ENCODE data around the gene UBD.

Gene UBD

DNA sequence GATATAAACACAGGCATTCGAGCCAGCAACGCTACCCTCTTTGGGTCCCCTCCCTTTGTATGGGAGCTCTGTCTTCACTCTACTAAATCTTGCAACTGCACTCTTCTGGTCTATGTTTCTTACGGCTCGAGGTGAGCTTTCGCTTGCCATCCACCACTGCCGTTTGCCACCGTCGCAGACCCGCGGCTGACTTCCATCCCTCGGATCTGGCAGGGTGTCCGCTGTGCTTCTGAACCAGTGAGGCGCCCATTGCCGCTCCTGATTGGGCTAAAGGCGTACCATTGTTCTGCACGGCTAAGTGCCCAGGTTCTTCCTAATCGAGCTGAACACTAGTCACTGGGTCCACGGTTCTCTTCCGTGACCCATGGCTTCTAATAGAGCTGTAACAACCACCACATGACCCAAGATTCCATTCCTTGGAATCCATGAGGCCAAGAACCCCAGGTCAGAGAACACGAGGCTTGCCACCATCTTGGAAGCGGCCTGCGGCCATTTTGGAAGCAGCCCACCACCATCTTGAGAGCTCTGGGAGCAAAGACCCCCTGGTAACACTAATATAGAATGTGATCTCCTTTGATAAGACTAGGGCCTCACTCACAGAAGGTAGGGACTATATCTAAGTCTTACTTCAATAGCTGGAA is 973 bp downstream of the UBD start:
- DNase-seq = no peak

DNA sequence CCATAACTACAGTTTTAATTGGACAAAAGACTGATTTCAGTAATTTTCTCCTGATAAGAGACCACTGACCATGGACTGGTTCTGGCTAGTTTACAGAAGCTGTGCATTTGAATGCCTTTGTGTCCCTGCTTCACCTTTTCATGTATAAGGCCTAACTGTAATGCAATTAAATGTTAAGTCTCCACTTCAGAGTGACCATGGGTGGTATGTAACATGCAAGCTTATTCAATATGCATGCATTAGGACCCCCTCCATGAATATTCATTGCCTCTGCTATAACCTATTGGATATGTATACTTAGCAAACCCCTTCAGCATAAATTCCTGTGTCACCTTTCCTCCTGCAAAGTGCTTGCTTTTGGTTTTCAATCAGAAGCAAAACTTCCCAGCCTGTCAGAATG is 2.2 kb downstream of the UBD start:
- no peak for DNase-seq

DNA sequence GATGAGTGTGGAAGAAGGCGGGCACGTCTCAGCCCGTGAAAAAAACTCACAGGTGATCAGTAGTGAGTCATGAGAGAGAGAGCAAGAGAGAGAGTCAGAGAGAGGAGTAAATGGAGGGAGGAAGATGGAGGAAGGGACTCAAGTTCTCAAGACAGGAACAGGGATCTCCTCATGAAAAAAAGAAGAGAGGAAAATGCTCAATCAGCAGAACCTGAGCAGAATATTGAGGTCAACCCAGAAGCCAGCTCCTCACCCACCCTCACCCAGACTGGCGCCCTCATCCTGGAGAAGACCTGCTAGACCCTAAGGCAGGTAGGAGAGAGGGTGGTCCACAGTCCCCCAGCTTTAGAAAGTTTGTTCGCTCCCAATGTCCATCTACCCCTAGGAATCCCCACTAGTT is 4.8 kb downstream of the UBD start:
- no peak for DNase-seq

DNA sequence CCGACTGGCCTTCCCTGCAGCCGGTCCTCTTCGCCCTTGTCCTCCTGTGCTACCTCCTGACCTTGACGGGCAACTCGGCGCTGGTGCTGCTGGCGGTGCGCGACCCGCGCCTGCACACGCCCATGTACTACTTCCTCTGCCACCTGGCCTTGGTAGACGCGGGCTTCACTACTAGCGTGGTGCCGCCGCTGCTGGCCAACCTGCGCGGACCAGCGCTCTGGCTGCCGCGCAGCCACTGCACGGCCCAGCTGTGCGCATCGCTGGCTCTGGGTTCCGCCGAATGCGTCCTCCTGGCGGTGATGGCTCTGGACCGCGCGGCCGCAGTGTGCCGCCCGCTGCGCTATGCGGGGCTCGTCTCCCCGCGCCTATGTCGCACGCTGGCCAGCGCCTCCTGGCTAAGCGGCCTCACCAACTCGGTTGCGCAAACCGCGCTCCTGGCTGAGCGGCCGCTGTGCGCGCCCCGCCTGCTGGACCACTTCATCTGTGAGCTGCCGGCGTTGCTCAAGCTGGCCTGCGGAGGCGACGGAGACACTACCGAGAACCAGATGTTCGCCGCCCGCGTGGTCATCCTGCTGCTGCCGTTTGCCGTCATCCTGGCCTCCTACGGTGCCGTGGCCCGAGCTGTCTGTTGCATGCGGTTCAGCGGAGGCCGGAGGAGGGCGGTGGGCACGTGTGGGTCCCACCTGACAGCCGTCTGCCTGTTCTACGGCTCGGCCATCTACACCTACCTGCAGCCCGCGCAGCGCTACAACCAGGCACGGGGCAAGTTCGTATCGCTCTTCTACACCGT is 6.1 kb downstream of the UBD start:
- DNase-seq = peak; percentile 11

DNA sequence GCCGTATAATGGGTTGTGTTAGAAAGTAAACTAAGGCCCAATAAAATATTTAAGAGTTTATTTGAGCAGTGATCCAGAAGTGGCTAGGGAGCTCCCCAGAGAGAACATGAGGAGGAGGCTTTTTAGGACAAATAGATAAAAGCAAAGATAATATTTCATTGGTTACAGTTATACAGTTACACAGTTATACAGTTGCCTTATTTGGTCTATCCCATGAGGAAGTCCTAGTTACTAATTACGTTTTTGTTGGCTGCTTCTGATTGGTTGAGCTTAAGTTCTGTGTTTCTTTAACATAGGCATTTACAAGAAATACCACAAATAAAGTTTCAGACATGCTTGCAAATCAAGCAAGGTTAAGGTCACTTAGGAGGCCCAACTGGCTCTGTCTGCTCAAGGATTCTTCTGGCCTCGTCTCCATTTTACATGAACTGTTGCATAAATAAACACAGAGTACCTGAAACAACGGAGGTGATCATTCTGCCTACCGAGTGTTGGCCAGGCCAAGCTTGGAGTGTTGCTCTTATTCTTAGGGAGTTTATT is 7.0 kb downstream of the UBD start:
- no peak for DNase-seq

DNA sequence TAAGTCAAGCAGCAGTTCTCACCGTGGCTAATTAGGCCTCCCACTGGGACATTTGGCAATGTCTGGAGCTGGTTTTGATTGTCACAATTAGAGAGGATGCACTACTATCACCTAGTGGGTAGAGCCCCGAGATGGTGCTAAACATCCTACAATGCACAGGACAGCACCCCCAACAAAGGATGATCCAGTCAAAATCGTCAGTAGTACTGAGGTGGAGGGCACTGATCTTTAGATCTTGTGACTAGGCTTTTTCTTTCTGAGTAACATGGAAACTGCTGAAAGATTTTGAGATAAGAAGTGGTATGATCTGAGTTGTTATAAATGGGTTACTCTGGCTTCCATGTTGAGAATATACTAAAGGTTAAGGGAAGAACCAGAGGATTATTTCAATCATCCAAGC is 12.0 kb downstream of the UBD start:
- DNase-seq = no peak

DNA sequence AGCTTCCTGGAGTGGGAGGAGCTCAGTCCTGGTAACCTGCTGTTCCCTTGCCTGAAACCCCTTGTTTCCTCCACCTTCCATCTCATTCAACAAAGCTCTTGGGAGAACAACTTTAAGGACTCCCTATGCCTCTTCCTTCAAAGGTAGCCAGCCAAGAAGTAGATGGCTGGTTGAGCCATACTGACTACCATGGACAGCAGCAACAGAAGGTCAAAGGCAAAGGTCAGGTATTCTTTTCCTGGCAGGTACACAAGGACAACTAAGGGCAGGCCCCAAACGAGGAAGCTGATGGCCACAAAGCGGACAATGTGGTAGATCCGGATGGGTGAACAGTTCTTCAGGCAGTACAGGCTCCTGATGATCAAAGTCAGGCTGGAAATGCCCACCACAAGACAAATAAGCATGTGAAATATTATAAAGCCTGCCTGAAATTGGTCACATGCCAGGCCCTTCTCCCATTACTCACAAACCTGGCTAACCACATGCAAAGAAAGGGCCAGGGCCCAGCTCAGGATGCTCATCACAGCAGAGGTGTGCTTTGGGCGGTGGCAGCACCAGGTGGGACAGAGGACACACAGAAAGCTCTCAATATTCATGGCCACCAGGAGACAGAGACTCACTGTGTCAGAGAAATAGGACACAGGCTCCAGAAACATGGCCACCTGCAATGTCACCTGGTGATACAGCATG is 21.7 kb downstream of the UBD start:
- DNase-seq = no peak

DNA sequence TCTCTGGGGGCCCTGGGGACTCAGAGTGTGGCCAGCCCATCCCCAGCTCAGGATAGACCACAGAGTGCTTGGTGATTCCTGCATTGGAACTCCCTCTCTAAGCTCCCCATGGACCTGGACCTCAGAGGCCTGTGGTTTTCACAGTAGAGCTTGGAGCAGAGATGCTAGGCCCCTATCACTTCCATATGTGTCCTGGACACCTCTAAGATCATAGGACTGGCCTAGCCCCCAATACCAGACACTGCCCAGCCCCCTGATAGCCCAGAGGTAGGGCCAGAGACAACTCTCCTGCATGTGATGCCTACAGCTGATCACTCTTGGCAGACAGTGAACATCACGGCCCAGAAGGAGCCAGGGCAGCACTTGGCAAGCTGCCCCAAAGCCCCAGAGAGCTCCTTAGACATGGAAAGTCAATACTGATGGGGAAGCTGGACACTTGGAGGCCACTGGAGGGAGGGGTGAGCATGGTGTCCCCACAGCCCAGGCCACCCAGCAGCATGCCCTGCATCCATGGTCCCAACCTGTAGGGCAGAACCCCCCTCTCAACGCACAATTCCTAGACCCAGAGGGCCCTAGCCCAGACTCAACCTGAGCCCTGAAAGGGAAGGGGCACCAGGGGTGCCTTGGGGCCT is 27.1 kb downstream of the UBD start:
- no peak for DNase-seq

DNA sequence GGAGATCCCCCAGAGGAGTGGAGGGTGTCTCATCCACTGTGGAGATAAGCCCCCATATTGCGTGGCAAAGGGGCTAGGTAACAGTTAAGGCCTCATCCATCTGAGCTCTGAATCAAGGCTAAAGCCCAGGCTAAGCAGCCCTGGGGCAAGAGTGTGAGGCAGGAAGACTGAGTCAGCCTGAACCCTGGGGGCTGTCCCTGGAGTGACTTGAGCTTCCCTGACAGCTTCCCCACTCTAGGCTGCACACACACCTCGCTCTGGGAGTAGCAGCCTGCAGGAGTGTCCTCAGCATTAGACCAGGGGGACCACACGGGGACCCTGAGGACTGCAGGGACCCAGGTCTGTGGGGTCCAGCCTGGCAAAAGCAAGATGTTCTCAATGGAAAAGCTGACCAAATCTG is 27.9 kb downstream of the UBD start:
- no peak for DNase-seq

DNA sequence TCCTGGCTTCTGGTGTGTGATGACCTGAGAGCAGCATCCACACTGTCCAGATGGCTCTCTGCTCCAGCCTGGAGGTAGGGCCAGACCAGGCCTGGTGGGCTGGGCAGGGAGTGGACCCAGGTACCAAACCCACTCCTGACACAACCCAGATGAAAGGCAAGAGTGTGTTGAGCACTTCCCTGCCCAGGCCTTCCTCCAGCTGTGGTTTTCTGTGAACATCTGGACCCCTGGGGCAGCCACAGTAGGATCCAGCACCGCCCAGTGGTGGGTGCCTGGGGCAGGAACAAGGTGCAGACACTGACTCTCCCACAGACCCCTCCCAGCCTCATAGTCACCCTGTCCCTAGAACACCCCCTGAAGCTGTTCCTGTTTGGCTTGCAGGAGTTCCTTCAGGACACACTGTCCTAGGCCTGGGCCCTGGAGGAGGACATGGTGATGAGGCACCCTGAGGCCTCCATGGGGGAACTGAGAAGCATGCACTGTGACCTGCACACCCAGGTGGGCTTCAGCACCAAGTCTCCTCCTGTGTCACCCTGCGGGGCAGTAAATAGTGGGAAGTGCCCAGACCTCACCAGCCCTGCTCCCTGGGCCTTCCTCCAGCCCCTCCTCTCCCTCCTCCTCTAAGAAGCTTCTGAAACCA is 28.7 kb downstream of the UBD start:
- no peak for DNase-seq

DNA sequence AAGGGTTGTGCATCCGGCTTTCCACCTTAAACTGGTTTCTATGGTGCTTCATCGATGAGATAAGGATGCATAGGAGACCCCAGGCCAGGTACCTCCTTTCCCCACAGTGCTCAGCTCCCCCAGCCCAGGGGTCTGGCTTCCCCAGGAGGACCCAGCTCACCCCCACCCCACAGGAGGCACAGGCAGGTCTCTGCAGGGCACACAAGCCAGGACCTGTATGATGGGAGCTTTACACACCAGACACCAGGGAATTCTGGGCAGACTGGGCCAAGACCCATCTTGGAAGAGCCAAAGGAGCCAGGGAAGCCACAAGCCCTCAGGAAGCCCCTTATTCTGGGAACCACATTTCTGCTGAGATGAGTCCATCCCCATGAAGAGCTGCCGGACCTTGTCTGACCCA is 29.6 kb downstream of the UBD start:
- DNase-seq = no peak

DNA sequence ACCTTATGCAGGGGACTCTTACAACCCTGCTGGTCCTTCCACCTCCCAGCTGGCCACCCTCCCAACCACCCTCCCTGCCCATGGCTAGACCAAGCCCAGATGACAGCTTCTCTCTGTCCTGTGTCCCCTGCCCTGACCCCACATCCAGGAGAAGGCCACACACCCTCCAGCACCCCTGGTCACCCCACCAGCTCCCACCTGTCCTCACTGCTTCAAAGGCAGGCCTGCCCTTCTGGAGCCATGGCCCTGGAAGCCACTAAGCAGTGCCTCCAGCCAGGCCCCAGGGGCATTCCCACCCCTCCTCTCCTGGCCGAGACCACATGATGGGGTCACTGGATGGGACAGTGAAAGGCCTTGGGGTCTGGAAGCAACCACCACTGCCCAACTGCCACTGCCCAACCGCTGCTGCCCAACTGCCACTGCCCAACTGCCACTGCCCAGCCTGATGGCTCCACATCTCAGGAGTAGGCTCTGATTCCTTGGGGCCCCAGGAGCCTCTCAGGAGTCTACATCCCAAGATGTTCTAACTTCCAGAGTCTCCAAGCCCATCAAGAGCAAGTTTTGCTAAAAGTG is 30.5 kb downstream of the UBD start:
- DNase-seq = no peak

DNA sequence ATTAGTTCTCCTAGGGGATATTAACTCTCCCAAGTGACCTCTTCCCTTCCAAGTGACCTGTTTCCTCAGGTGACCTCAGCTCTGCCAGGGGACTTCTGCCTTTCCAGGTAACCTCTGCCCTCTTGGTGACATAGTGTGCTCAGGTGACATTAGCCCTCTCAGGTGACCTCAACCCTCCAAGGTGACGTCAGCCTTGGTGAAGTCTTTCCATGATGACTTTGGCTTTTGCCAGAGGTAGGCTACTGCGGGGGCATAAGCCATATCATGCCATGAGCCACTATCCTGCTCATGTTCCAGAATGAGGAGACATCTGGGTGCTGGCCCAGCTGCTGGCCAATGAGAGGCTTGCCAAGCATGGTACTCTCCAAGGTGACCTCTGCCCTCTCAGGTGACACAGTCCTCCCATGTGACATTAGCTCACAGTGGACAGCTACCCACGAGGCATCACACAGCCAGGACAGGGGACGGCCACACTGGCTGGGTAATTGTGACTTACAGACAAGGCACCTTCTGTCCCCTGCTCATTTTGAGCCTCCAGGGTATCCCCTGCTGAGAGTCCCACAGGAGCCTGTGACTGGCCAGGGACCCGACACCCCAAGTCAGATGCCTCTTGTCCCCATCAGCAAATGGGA is 31.1 kb downstream of the UBD start:
- no peak for DNase-seq

DNA sequence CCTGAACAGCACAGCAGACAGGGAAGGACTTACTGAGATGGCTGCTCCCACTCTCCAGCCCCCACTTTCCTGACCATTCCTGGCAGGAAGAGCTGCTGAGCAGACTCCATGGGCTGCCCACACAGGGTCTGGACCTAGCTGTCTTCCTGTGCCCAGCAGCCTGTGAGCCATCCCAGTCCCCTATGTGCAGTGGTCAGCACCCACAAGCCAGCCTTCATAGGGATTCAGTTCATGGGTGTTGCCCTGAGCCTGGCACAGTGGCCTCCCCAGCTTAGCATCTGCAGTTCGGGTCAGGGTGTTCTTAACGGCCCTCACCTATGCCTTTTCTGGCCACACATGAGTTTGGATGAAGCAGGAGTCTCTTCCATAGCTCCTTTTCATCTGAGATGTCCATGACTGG is 32.0 kb downstream of the UBD start:
- no peak for DNase-seq

DNA sequence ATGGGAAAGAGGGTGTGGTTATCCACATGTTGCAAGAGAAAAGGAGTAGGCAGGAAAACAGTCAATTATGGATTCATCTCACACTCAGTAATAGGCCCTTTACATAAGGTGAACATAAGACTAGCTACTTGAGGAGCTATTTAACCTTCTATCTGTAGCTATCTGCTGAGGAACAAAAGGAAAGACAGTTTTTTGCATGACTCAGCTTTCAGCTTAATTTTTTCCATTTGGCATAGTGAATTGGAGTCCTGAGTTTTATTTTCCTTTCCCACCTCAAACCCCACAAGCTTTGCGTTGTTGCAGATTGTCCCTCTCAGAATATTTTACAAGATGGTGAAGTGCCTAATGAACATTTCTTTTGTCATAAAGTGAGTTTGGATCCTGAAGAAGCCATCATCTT is 32.4 kb downstream of the UBD start:
- DNase-seq = no peak

DNA sequence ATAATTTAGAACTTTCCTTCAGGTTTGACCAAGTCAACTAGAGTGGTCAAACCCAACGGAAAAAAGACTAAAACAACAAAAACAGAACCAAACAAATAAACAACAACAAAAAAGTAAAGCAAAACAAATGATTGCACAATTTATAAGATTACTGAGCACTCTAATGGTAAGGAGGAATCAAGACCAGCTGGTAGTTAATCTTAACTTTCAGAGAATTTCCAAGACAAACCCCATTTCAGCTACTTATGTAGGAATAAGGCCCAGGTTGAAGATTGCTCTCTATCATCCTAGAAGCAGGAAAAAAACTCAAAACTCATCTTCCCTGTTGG is 34.3 kb downstream of the UBD start:
- no peak for DNase-seq

DNA sequence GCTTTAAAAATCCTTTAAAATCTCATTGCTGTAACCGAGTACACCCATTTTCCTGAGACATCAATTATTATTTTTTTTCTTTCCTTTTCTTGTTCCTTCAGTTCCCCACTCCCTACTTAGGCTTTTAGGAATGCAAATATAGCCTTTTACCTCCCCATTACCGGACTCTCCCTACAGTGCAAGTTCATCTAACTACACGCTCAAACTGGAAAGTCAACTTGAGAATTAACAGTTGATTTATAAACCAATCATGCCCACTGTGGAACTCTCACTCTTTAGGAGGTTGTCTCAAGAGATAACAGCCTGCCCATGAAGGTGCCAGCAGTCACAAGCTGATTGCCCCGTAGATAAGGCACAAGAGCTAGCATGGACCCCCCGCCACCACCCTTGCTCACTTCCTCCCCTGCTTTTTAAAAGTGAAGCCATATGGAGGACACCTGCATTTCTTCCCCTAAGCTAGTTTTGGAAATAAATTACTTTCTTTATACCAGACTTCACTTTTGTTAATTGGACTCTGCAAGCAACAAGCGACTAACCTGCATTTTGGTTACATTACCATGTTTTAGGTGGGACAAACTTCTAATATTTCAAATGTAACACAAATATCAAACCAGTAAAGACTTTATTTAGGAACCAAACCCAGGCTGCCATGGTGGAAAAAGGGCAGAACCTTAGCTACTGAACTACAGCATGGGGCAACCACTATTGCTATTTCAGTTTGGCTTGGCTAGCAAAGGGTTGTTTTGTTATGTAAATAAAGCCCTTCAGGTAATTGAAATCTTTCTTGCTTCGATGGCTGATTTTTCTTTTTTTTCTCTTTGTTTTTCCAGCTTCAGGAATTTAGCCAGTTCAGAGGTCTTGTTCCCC is 34.9 kb downstream of the UBD start:
- no peak for DNase-seq

DNA sequence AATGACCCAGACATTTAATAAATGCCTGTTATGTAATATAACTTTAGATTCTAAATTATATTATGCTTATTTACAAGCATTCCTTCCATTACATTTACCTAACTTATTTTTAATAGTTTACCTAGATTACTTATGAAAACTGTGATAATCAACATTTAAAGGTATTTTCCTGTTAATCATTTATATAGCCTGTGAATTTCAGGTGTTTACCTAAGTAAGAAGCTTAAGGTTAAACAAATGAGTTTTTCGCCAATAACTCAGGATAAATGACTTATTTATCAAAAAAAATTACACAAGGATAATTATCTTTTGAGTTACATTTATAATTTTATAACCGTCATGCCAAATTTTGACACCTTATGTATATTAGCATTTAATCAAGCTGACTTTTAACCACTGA is 35.5 kb downstream of the UBD start:
- DNase-seq = no peak

DNA sequence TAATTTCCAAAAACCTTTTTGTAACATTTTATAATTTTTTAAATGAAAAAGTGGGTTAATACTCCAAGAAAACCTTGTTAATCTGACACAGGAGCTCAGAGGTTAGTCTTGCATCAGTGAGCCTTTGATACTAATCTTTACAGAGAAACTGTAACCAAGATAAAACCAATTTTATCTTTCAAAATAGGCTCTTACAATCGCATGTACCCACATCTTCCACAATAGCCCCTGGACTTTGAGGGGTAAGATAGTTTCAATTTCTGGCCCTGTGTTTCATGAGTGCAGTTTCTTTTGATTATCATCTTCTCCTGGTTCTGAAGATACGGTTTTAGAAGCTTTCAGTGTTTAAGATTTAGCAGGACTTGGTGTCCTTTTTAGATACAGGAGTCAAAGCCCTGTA is 37.3 kb downstream of the UBD start:
- no peak for DNase-seq

DNA sequence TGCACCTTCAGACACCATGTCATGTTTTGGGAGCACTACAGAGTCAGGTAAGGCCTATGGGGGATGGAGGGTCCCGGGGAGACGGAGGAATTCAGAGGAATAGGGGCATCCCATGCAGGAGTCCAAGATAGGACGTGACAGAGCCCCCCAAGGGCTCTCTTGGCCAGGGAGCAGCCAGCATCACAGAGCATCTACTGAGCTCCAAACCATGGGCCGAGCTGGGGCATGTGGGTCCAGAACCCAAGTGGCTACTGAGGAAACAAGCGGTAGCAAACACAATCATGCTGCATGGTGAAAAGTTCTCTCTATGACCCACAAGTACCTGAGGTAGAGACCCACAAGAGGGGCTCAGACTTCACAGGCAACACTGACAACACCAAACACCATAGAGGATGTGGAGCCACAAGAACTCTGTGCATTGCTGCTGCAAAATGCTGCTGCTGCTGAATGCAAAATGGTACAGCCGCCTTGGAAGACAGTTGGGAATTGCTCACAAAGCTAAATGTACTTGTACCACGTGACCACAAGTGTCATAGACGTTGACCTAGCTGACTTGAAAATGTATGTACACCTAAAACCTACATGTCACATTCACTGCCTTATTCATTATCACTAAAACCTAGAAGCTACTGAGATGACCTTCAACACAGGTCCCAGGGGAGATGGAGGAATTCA is 38.4 kb downstream of the UBD start:
- DNase-seq = no peak

DNA sequence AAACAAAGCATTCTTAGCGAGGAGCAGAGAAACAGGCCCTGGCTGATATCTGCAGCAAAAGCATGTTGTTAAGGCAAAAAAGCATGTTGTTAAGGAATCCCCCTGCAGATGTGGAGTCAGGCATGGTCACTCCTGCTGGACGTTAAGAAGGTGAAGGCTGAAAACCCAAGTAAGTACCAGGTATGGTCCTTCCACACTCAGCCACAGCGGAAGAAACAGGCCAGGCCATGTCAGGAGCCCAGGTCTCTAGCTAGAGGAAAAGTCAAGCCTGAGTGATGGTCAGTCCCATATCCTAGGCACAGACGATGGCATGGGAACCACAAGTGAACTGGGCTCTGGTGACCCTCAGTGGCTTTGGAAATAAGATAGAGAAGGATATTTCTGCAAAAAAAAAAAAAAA is 39.3 kb downstream of the UBD start:
- no peak for DNase-seq
